ENCODE data around the gene TANK.

- TF ChIP-seq, protein P1, sequence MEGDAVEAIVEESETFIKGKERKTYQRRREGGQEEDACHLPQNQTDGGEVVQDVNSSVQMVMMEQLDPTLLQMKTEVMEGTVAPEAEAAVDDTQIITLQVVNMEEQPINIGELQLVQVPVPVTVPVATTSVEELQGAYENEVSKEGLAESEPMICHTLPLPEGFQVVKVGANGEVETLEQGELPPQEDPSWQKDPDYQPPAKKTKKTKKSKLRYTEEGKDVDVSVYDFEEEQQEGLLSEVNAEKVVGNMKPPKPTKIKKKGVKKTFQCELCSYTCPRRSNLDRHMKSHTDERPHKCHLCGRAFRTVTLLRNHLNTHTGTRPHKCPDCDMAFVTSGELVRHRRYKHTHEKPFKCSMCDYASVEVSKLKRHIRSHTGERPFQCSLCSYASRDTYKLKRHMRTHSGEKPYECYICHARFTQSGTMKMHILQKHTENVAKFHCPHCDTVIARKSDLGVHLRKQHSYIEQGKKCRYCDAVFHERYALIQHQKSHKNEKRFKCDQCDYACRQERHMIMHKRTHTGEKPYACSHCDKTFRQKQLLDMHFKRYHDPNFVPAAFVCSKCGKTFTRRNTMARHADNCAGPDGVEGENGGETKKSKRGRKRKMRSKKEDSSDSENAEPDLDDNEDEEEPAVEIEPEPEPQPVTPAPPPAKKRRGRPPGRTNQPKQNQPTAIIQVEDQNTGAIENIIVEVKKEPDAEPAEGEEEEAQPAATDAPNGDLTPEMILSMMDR (IDR thresholded peaks at IDR 0.05): no peak
- TF ChIP-seq POLR2A (IDR thresholded peaks at IDR 0.05): no peak
These were observed 108.9 kb downstream of the TANK start for GRCh38 chr2:161269111-161269510.

Measured in Peyer's patch (tissue), 4 donors.